ENCODE measurements around the gene AHNAK2.

Gene AHNAK2

GRCh38 chr14:104984056-104984894 lies 6.1 kb upstream of the AHNAK2 start:
- no peak overlapping the region for H3K4me3 ChIP-seq (ENCODE audit: low read depth, low read length)
- DNase-seq (ENCODE audit: low read depth) = no peak
- TF ChIP-seq, protein P1, sequence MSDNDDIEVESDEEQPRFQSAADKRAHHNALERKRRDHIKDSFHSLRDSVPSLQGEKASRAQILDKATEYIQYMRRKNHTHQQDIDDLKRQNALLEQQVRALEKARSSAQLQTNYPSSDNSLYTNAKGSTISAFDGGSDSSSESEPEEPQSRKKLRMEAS (IDR thresholded peaks at IDR 0.05; ENCODE audit: low read depth, low read length) = no peak
- TF ChIP-seq CTCF (IDR thresholded peaks at IDR 0.05; ENCODE audit: low read depth, low read length) (no peak), MYC (IDR thresholded peaks at IDR 0.05; ENCODE audit: low read depth, low read length) (no peak), POLR2A (IDR thresholded peaks at IDR 0.05; ENCODE audit: extremely low read depth, insufficient read length) (no peak)

GRCh38 chr14:104983231-104983721 lies 5.1 kb upstream of the AHNAK2 start:
- no peak for TF ChIP-seq MYC (IDR thresholded peaks at IDR 0.05; ENCODE audit: low read depth, low read length)
- TF ChIP-seq POLR2A (IDR thresholded peaks at IDR 0.05; ENCODE audit: extremely low read depth, insufficient read length) = no peak
- TF ChIP-seq, protein P1 (IDR thresholded peaks at IDR 0.05; ENCODE audit: low read depth, low read length) = no peak
- no peak for TF ChIP-seq CTCF (IDR thresholded peaks at IDR 0.05; ENCODE audit: low read depth, low read length)
- H3K4me3 ChIP-seq (ENCODE audit: low read depth, low read length) = no peak overlapping the region
- no peak for DNase-seq (ENCODE audit: low read depth)

- TF ChIP-seq POLR2A (IDR thresholded peaks at IDR 0.05; ENCODE audit: extremely low read depth, insufficient read length) (no peak), CTCF (IDR thresholded peaks at IDR 0.05; ENCODE audit: low read depth, low read length) (no peak), MYC (IDR thresholded peaks at IDR 0.05; ENCODE audit: low read depth, low read length) (no peak)
- TF ChIP-seq, protein P1 (IDR thresholded peaks at IDR 0.05; ENCODE audit: low read depth, low read length) = no peak
- H3K4me3 ChIP-seq (ENCODE audit: low read depth, low read length) = no peak overlapping the region
- no peak for DNase-seq (ENCODE audit: low read depth)
These were observed 4.5 kb upstream of the AHNAK2 start for GRCh38 chr14:104982548-104983230.

DNA sequence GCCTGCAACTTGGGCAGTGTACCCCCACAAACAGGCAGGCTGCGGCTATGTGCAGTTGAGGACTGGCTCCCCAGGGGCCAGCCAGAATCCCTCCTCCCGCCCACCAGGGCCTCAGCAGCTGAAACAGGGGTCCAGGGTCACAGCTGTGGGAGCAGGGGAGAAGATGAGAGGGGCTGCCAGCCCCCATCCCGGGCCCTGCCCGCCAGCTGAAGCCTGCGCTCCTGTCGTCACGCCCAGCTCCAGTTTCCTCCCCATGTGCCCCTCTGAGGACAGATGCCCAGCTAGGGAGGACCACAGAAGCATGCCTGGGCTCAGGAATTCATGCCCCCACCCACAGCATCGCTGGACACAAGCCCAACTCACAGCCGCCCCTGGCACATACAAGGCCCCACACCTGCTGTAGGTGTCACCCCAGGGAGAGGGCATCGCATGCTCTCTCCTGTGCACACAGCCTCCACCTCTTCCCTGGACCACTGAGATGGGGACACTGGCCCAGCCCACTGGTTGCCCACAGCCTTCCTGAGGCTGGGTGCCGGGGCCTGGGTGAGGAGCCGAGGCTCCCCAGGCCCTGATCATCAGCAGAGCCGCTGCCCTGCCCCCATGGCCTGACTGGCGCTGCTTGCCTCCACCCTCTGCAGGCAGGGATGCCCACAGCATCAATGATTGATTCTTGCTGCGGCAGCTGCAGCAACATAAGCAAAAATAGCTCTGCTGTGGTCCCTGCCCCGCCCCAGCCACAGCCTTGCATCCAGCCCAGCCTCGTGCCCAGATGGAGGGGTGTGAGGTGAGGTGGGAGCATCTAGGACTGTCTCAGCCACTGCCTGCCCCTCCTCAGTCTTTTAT lies 3.7 kb upstream of the AHNAK2 start:
- TF ChIP-seq MYC (IDR thresholded peaks at IDR 0.05; ENCODE audit: low read depth, low read length) (no peak), POLR2A (IDR thresholded peaks at IDR 0.05; ENCODE audit: extremely low read depth, insufficient read length) (no peak), CTCF (IDR thresholded peaks at IDR 0.05; ENCODE audit: low read depth, low read length) (no peak)
- TF ChIP-seq, protein P1 (IDR thresholded peaks at IDR 0.05; ENCODE audit: low read depth, low read length) = no peak

More for the DNA sequence above, 3.7 kb upstream of the AHNAK2 start:
- H3K4me3 ChIP-seq (ENCODE audit: low read depth, low read length) = no peak overlapping the region
- no peak for DNase-seq (ENCODE audit: low read depth)

Data from NB4 (cell line).